Stimulated activated CD8-positive, alpha-beta memory T cell treated with anti-CD3 and anti-CD28 coated beads, Interleukin-7, amount 100 ng/mL, for 4 hours (primary cell): ENCODE results near the gene DNLZ.

ENCODE experiments used
- DNase-seq, 2 donors: peaks; one replicate each; pipeline ENCODE4 v3.0.0-alpha.2; 2020; ENCODE audit warnings: low read depth in 2 of 2

DNLZ gene

GRCh38 chr9:136343121-136343883 is 20.2 kb downstream of the DNLZ start:
- no peak for DNase-seq

- DNase-seq, result peak; percentile 38 to 39
Observed at GRCh38 chr9:136342181-136343120, 21.1 kb downstream of the DNLZ start.

- DNase-seq, result no peak
Observed at GRCh38 chr9:136341769-136342168, 21.8 kb downstream of the DNLZ start.

- DNase-seq, result no peak
Observed at GRCh38 chr9:136341042-136341655, 22.4 kb downstream of the DNLZ start.

- no peak for DNase-seq
Observed at GRCh38 chr9:136340356-136341041, 23.0 kb downstream of the DNLZ start.

GRCh38 chr9:136339958-136340310 is 23.6 kb downstream of the DNLZ start:
- no peak for DNase-seq

GRCh38 chr9:136339173-136339957 is 24.2 kb downstream of the DNLZ start:
- no peak for DNase-seq

GRCh38 chr9:136338511-136338910 is 25.0 kb downstream of the DNLZ start:
- no peak for DNase-seq

GRCh38 chr9:136337416-136338395 is 25.8 kb downstream of the DNLZ start:
- DNase-seq, result no peak

GRCh38 chr9:136336881-136337280 is 26.7 kb downstream of the DNLZ start:
- no peak for DNase-seq

- DNase-seq, result no peak
Observed at GRCh38 chr9:136336156-136336870, 27.2 kb downstream of the DNLZ start.

- DNase-seq, result no peak
Observed at GRCh38 chr9:136335296-136336155, 28.0 kb downstream of the DNLZ start.

- DNase-seq, result no peak
Observed at GRCh38 chr9:136334541-136334940, 29.0 kb downstream of the DNLZ start.

- DNase-seq, result no peak
Observed at GRCh38 chr9:136333486-136333885, 30.1 kb downstream of the DNLZ start.

GRCh38 chr9:136333045-136333444 is 30.5 kb downstream of the DNLZ start:
- DNase-seq, result no peak

GRCh38 chr9:136332482-136332983 is 31.0 kb downstream of the DNLZ start:
- no peak for DNase-seq

GRCh38 chr9:136331556-136332481 is 31.7 kb downstream of the DNLZ start:
- no peak for DNase-seq
